VCaP (cell line): Measurements from ENCODE around the gene TBC1D10A.

Experiments
- H3K27ac ChIP-seq: fragments of 450-650 bp; 2 replicates; pipeline ENCODE4 v1.5.1; 2017
- TF ChIP-seq, protein P1 (sequence below): fragments of 450-650 bp; conservative IDR thresholded peaks from 2 replicates; pipeline ENCODE4 v1.5.1; 2017; ENCODE audit warnings: mild to moderate bottlenecking, moderate library complexity

Gene TBC1D10A, protein sequence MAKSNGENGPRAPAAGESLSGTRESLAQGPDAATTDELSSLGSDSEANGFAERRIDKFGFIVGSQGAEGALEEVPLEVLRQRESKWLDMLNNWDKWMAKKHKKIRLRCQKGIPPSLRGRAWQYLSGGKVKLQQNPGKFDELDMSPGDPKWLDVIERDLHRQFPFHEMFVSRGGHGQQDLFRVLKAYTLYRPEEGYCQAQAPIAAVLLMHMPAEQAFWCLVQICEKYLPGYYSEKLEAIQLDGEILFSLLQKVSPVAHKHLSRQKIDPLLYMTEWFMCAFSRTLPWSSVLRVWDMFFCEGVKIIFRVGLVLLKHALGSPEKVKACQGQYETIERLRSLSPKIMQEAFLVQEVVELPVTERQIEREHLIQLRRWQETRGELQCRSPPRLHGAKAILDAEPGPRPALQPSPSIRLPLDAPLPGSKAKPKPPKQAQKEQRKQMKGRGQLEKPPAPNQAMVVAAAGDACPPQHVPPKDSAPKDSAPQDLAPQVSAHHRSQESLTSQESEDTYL

DNA sequence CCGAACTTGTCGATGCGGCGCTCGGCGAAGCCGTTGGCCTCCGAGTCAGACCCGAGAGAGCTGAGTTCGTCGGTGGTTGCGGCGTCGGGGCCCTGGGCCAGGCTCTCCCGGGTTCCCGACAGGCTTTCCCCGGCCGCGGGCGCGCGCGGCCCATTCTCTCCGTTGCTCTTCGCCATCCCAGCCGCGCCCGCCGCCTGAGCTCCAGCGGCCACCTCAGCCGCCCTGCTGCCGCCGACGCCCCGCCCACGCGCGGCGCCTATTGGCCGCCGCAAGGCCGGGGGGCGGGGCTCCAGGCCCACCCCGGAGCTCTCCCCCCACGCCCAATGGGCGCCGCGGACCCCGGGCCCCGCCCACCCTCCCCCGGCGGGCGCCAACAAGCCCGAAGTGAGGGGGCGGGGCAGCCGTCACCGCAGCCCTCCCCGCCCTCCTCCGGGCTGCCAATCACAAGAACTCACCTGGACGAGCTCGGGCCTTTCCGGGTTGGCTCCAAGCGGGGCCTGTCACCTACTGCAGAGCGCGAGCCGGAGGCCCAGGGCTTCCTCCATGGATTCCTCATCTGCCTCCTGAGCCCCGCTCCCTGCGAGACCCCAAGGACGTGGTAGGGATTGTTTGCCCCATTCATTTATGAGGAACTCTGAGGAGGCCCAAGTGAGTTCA lies at the start of gene TBC1D10A:
TSS of gene TBC1D10A (minus strand) at position 236 of the 657 bp plus-strand sequence. CDS start at position 176, 60 bp downstream.
- peak within 1 kb of the TSS; percentile 81 for H3K27ac ChIP-seq

DNA sequence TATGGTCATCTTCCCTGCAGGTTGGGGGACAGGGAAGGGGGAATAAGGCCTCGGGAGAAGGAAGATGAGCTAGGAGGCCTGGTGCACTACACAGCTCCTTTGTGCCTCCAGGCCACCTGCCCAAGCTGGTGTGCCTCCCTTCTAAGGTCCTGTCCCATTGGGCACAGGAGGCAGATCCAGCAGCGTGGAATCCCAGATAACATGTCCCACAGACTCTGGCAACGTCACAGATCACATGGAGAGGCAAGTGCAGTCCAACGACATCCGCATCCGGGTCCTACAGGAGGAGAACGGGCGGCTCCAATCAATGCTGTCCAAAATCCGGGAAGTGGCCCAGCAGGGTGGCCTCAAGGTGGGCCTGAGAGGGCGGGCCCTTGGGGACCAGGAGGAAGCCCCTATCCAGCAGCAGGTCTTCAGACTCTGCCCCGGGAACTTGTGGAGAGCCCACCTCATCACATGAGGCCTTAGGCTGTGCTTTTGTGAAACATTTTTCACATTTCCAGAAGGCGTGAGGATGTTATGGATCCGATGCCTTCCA lies 48.6 kb upstream of the TBC1D10A start:
- TF ChIP-seq, protein P1, sequence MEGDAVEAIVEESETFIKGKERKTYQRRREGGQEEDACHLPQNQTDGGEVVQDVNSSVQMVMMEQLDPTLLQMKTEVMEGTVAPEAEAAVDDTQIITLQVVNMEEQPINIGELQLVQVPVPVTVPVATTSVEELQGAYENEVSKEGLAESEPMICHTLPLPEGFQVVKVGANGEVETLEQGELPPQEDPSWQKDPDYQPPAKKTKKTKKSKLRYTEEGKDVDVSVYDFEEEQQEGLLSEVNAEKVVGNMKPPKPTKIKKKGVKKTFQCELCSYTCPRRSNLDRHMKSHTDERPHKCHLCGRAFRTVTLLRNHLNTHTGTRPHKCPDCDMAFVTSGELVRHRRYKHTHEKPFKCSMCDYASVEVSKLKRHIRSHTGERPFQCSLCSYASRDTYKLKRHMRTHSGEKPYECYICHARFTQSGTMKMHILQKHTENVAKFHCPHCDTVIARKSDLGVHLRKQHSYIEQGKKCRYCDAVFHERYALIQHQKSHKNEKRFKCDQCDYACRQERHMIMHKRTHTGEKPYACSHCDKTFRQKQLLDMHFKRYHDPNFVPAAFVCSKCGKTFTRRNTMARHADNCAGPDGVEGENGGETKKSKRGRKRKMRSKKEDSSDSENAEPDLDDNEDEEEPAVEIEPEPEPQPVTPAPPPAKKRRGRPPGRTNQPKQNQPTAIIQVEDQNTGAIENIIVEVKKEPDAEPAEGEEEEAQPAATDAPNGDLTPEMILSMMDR = no peak
- no peak overlapping the region for H3K27ac ChIP-seq

More for the DNA sequence above, at the start of gene TBC1D10A:
- TF ChIP-seq, protein P1 = no peak

DNA sequence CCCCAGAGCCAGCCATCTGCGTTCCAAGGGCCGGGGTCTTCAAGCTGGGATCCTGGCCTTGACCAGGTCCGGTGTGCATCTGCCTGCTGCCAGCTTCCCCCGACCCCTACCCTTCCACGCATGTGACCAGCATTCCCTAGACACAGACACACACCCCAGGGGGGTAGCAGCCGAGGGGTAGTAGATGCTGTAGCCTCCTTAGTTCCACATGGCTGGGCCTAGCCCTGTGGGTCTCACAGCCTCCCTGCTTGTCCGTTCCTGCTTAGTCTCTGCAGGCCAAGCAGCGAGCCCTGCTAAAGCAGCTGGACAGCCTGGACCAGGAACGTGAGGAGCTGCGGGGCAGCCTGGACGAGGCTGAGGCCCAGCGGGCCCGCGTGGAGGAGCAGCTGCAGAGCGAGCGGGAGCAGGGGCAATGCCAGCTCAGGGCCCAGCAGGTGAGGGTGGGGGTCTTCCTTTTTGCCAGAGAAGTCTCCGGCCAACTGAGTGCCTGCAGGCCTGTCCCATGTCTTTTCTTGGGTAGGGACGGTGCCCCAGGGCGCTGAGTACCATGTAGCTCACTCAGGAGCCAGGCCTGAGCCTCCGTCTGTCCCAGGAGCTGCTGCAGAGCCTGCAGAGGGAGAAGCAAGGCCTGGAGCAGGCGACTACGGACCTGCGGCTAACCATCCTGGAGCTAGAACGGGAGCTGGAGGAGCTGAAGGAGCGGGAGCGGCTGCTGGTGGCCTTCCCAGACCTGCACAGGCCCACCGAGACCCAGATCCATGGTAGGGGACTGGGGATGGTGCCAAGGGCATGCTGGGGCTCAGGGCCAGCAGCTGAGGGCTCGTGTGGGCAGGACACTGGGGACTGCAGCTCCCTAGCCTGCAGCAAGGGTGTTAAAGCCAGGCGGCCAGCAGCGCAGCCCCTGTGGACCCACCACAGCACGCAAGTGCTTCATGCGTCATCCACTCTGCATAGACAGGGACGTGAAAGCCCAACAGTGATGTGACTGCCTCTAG lies 46.9 kb upstream of the TBC1D10A start:
- TF ChIP-seq, protein P1 = no peak
- no peak overlapping the region for H3K27ac ChIP-seq

DNA sequence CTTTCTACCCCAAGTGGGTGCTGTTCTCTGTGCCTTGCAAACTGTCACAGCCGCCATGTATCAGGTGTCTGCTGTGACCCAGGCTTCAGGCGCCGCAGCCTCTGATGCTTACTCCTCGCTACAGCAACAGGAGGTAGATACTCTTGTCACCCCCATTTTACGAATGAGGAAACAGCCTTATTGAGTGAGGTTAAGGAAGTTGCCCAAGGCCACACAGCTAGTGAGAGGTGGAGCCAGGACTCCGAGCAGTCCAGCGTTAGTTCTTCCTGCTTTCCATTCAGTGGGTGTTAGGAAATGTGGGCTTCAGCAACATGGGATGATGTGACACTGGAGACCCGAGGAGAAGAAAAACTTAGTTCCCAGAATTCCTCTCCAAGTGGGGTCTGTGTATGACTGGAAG lies 46.2 kb upstream of the TBC1D10A start:
- no peak overlapping the region for H3K27ac ChIP-seq

DNA sequence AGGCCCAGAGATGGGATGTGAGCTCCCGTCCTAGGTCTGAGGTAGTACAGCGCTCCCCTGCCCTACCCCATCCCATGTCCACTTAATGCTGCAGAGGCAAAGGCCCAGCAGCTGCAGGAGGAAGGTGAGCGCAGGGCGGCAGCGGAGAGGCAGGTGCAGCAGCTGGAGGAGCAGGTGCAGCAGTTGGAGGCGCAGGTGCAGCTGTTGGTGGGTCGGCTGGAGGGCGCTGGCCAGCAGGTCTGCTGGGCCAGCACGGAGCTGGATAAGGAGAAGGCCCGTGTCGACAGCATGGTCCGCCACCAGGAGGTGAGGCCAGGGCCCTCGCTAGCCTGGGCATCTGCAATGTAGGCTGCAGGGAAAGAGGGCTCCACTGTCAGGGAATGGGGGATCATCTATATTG lies 45.2 kb upstream of the TBC1D10A start:
- TF ChIP-seq, protein P1 = no peak
- no peak overlapping the region for H3K27ac ChIP-seq

More for the DNA sequence above, 46.2 kb upstream of the TBC1D10A start:
- TF ChIP-seq, protein P1 = no peak

DNA sequence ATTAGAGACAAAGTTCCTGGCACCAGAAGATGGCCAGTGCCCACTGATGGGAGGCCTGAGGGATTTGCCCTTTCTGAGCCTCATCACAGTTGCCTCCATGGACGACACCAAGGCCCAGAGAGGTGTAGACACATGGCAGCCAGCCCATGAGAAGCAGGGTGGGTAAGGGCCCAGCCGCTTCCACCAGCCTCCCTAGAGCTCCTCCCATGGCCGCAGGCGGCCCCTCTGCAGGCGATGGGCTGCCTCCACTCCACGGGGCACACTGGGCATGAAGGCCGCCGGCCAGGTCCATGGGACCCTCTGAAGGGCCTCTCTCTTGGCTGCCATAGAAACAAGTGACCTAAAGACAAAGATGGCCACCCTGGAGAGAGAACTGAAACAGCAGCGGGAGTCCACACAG lies 44.6 kb upstream of the TBC1D10A start:
- TF ChIP-seq, protein P1 = no peak
- no peak overlapping the region for H3K27ac ChIP-seq
